CD1c-positive myeloid dendritic cell (primary cell): ENCODE data around the gene SLC35F3.
A peak's percentile ranks its signal among the peaks of the same experiment; 100 is the strongest.

Experiments used
- DNase-seq: peaks from one replicate; pipeline ENCODE4 v3.0.0-alpha.2; 2016; ENCODE audit errors: extremely low spot score

SLC35F3 gene

GRCh38 chr1:234040446-234041317 lies 136.2 kb downstream of the SLC35F3 start:
- DNase-seq, result no peak

GRCh38 chr1:234044079-234044478 lies 139.6 kb downstream of the SLC35F3 start:
- no peak for DNase-seq

- no peak for DNase-seq
Observed at GRCh38 chr1:234047123-234047522, 142.6 kb downstream of the SLC35F3 start.

DNA sequence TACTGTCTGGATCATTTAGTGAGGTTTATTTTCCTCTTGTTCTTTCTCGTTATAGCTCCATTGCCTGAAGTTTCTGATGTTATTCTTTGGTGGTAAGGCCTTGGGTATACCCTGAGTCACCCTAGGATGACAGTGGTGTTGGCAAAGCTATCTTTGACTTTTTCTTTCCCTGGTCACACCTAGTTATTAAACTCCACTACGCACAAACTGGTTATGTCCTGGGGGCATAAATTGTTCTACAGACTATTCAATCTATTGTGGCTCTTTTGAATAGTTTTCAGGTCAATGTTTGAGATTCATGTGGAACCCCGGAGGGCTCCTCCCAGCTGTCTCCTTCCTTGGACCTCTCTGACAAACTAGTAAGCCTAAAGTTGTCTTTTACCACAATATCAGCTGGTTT lies 157.7 kb downstream of the SLC35F3 start:
- no peak for DNase-seq

- peak; percentile 78 for DNase-seq
Observed at GRCh38 chr1:234065794-234066447, 161.4 kb downstream of the SLC35F3 start.

DNA sequence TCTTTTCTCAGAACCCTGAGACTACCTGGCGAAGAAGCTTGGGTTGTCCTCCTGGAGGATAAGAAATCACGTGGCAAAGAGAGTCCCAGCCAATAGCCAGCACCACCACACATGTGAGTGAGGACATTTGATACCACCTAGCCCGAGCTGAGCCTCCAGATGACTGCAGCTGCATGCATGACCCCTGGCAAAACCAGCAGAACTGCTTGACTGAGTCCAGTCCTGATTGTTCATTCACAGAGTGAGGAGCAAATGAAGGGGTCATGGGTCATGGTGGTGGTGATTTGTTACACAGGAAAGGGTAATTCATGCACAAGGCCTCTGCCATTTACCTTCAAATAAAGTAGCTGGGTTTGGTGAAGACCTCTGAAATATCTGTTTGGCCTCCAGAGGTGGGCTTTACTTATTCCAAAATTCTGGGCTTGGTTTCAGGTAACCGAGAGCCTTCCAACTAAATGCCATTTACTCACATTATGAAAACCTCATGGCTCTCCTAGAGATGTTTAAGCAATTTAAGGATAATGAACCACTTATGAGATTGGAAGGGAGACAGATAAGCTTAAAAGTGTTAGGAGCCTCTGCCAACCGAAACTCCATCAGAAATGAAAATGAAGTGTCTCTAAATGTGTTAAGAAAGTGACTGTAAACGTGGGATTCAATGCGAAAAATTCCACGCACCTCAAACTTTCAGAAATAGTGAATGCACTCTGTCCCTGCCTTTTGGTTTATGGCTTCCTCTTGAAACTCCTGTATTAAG lies 163.3 kb downstream of the SLC35F3 start:
- no peak for DNase-seq

DNA sequence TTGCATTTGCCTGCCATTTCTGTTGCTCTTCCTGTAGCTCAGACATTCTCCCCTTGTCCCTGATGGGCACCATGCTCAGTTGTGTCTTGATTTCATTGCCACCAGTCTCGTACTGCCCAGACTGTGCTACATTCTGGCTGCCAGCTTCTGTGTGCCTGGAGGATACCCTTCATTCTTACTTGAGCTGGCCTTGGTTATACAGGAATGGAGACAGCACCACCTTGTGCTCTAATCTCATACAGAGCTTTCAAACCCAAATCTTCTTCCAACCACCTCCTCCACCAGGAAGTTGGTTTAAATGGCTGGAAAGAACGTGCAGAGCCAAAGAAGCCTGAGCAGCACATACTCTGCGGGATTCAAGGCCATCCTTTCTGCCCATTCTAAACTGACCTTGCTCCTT lies 165.3 kb downstream of the SLC35F3 start:
- DNase-seq, result no peak

DNA sequence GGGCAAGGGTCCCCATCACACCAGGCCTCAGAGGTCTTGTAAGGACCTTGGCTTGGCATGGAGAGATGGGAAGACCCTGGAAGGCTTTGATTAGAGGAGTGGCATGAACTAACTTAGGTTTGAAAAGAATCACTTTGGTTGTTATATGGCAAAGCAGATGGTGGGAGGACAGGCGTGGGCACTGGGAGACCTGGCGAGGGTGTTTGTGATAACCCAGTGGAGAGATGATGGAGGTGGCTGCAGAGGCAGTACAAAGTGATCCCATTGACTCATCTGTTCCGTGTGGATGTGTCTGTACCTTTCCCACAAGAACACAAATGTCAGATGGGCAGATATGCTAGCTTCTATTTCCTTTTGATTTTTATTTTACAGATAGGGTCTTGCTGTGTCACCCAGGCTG lies 168.3 kb downstream of the SLC35F3 start:
- DNase-seq, result no peak

- no peak for DNase-seq
Observed at GRCh38 chr1:234078143-234078542, 173.7 kb downstream of the SLC35F3 start.

DNA sequence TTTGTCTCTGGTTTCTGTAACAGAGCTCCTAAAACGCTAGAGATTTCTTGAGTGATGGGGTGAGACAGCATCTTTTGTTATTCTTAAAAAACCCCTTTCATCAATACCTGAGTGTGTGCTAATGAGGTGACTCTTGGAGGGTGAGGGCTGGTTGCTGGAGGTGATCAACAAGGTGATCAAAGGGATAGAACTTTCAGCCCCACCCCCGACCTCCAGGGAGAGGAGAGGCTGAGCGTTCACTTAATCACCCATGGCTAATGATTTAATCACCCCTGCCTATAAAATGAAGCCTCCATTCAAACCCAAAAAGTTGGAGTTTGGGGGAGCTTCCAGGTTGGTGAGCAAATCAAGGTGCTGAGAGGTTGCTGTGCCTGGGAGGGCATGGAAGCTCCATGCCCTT lies 175.4 kb downstream of the SLC35F3 start:
- DNase-seq, result no peak

DNA sequence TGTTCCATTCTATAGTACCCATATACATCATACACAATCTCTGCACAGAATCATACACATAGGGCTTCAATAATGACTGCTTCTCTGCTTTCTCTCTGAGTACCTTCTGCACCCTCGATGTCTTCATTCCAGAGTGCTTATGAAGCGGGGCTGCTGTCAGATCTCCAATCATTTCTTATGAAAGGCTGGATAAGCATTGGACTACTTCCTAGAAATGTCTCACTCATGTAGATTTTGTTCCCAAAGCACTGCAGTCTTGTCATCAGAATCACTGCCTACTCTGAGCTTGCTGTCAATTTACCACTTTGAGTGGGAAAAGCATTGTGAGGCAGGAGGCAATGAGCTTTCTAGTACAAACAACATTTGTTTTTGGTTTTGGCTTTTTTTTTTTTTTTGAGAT lies 179.0 kb downstream of the SLC35F3 start:
- no peak for DNase-seq

- no peak for DNase-seq
Observed at GRCh38 chr1:234089396-234089795, 184.9 kb downstream of the SLC35F3 start.

- no peak for DNase-seq
Observed at GRCh38 chr1:234090212-234091064, 186.0 kb downstream of the SLC35F3 start.

GRCh38 chr1:234091065-234091401 lies 186.6 kb downstream of the SLC35F3 start:
- no peak for DNase-seq

- peak; percentile 35 for DNase-seq
Observed at GRCh38 chr1:234091876-234092275, 187.4 kb downstream of the SLC35F3 start.

GRCh38 chr1:234093107-234093506 lies 188.6 kb downstream of the SLC35F3 start:
- no peak for DNase-seq

- DNase-seq, result no peak
Observed at GRCh38 chr1:234093741-234094140, 189.3 kb downstream of the SLC35F3 start.

DNA sequence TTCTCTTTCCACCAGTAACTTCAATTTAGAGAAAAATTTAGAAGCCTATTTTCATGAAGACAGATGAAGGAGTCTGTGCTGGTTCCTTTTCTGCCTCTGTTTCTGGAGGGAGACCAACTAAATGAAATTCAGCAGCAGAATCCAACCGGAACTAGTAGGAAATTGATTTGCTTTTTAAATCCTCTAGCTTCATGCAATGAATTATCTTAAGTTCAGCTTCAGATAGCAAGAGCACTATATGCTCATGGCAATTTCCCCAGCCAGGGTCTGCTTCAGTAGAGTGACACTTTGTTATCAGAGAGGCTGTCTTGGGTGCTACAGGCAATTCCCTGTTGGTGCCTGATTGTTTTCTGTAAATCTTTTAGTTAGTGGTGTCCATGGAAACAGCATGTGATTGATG lies 189.7 kb downstream of the SLC35F3 start:
- DNase-seq, result no peak

- DNase-seq, result no peak
Observed at GRCh38 chr1:234096161-234096770, 191.8 kb downstream of the SLC35F3 start.

DNA sequence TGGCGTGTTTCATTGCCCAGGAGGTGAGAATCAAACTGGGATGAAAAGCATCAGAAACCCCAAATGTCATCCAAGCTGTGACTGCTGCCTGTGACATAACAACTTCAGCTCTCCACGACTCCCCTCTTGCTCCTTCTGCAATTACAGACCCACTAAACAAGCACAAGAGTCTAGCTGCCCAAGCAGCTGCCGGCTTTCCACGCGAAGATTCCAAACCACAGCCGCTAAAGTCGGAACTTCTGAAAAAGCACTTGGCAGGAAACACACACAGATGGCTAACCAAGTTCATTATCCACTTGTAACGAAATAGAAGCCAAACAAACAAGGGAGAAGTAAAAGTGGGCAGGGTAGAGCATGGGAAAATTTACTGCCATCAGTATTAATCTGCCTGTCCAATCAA lies 198.1 kb downstream of the SLC35F3 start:
- no peak for DNase-seq

- no peak for DNase-seq
Observed at GRCh38 chr1:234103198-234103597, 198.7 kb downstream of the SLC35F3 start.
